LNCaP clone FGC (cell line): ENCODE results near the gene RPS6KB2.
"Not testable (repeated sequence)": the region's sequence is repeated elsewhere in the genome, so short reads cannot be mapped to it uniquely, and the experiment has no call there.

ENCODE experiments used
- DNase-seq: peaks from one replicate; pipeline ENCODE4 v3.0.0-alpha.2; 2011; ENCODE audit warnings: low read depth
- H3K4me3 ChIP-seq: 2 replicates; pipeline ENCODE4 v1.5.1; 2011; ENCODE audit warnings: mild to moderate bottlenecking, low read depth, low read length, control low read depth
- CTCF ChIP-seq: IDR thresholded peaks from 2 replicates; pipeline ENCODE4 v1.5.1; 2012; ENCODE audit warnings: mild to moderate bottlenecking; ENCODE audit not compliant: control insufficient read depth, insufficient read depth; ENCODE audit errors: extremely low read depth

Gene RPS6KB2

GRCh38 chr11:67398661-67399563, 29.4 kb upstream of the RPS6KB2 start:
- DNase-seq: no peak
- no peak for TF ChIP-seq CTCF
- no peak overlapping the region for H3K4me3 ChIP-seq

- TF ChIP-seq CTCF: no peak
- H3K4me3 ChIP-seq: peak overlapping the region; percentile 97
- no peak for DNase-seq
These were observed 27.9 kb upstream of the RPS6KB2 start for GRCh38 chr11:67400251-67400941.

DNA sequence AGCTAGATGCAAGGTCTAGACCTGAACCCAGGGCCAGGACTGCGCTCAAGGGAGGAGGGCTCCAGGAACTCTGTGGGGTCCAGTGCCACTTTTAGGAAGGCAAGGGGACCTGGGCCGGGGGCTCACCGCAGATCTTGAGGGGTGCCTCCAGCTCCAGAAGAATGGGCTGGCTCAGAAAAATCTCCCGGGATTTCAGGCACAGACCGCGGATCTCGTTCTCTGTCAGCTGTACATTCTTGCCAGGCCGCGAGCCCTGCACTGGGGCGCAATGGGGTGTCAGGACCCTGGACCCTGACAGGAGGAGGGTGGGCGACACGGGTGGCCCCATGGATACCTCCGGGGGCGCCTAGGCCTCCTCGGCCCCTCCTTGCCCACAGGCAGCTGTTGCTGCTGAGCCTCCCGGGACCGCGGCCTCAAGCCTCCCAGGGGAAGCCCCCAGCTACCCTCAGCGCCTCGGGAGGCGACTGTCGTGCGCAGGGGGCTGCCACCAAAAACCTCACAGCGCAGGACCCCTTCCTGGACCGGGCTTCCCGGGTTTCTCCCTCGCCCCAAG, 27.3 kb upstream of the RPS6KB2 start:
- no peak for TF ChIP-seq CTCF
- H3K4me3 ChIP-seq: peak overlapping the region; percentile 97

GRCh38 chr11:67401495-67402191, 26.7 kb upstream of the RPS6KB2 start, which contains the start of gene PPP1CA:
Gene PPP1CA (minus strand): TSS chr11:67401858. CDS start chr11:67401782, 76 bp downstream.
- no peak for DNase-seq
- TF ChIP-seq CTCF: peak; percentile 46

More for the DNA sequence above, 27.3 kb upstream of the RPS6KB2 start:
- no peak for DNase-seq

GRCh38 chr11:67402192-67402839, 26.0 kb upstream of the RPS6KB2 start:
- DNase-seq: not testable (repeated sequence)

More at GRCh38 chr11:67401495-67402191, 26.7 kb upstream of the RPS6KB2 start, which contains the start of gene PPP1CA:
- peak within 1 kb of the TSS; percentile 97 for H3K4me3 ChIP-seq

DNA sequence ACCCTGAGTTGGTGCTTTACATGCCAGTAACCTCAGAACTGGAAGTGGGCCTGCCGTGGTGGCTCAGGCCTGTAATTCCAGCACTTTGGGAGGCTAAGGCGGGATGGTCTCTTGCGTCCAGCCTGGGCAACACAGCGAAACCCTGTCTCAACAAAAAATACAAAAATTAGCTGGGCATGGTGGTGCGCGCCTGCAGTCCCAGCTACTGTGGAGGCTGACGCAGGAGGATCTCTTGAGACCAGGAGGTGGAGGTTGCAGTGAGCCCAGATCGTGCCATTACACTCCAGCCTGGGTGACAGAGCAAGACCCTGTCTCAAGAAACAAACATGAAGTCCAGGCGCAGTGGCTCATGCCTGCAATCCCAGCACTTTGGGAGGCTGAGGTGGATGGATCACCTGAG, 25.2 kb upstream of the RPS6KB2 start:
- DNase-seq, H3K4me3 ChIP-seq: not testable (repeated sequence)

More at GRCh38 chr11:67402192-67402839, 26.0 kb upstream of the RPS6KB2 start:
- peak overlapping the region; percentile 19; the same call in 1 of the 2 replicates for H3K4me3 ChIP-seq

- no peak for DNase-seq
- TF ChIP-seq CTCF: no peak
- H3K4me3 ChIP-seq: no peak overlapping the region
These were observed 23.6 kb upstream of the RPS6KB2 start for GRCh38 chr11:67404515-67405195.
